Stomach smooth muscle (tissue), 2 donors: ENCODE results near the gene PURA.
A peak's percentile ranks its signal among the peaks of the same experiment; 100 is the strongest.

Source experiments
- H3K27ac ChIP-seq: one replicate; pipeline ENCODE4 v1.7.0; 2013; ENCODE audit warnings: mild to moderate bottlenecking, low read length, inconsistent platforms
- H3K27me3 ChIP-seq, 2 donors: one replicate each; pipeline ENCODE4 v1.7.0; 2013; ENCODE audit warnings: low read length in 2 of 2; ENCODE audit not compliant: insufficient read depth in 2 of 2, control insufficient read depth in 1 of 2
- H3K36me3 ChIP-seq, 2 donors: one replicate each; pipeline ENCODE4 v1.7.0; 2013; ENCODE audit warnings: low read length in 2 of 2; ENCODE audit not compliant: control insufficient read depth in 2 of 2, insufficient read depth in 2 of 2
- H3K4me1 ChIP-seq: one replicate; pipeline ENCODE4 v1.7.0; 2013; ENCODE audit warnings: low read length; ENCODE audit not compliant: control insufficient read depth, insufficient read depth
- H3K4me3 ChIP-seq, 2 donors: one replicate each; pipeline ENCODE4 v1.7.0; 2013; ENCODE audit warnings: low read length in 2 of 2
- H3K9ac ChIP-seq, 2 donors: one replicate each; pipeline ENCODE4 v1.7.0; 2013; ENCODE audit warnings: low read length in 2 of 2, mild to moderate bottlenecking in 1 of 2
- H3K9me3 ChIP-seq, 2 donors: one replicate each; pipeline ENCODE4 v1.7.0; 2013; ENCODE audit warnings: low read length in 2 of 2; ENCODE audit not compliant: control insufficient read depth in 2 of 2
- donor health status: healthy.
- donor health status: Pancreatic carcinoma.

Gene PURA

DNA sequence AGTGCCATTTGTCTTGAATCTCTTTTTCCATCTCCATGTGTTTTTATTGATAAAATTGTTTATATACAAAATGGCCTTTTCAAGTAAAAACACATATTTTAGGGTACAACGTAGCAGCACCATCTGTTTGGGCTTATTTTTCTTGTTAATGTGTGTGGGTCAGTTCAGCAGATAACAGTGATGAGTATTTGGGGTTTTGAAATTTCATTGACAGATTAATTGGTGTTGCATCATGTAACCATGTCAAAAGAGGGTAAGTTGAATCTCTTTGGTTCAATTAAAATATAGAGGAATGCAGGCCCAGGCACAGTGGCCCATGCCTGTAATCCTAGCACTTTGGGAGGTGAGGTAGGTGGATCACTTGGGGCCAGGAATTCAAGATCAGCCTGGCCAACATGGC is 20.0 kb upstream of the PURA start:
- Histone ChIP-seq H3K4me1 (no peaks in the 10 kb centered on the region), H3K27ac (no peak overlapping the region), H3K36me3 (no peaks in the 10 kb centered on the region), H3K4me3 (no peak overlapping the region), H3K9me3 (peaks cover 7 to 8% of the 10 kb centered on the region in 2 donors), H3K9ac (no peak overlapping the region), H3K27me3 (no peaks in the 10 kb centered on the region)

DNA sequence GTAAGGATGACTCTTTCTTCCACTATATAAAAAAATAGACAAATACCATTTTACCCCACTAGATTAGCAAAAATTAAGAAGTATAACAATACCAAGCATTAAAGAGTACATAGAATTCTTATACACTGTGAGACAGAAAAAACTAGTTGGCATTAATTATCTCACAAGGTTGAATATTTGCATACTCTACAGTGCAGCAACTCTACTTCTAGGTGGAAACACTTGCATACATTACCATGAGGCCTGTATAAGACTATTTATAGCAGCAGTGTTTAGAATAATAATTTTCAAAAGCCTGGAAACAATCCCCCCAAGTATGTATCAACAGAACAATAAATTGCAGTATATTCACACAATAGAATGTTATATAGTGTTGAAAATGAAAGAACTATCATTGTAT is 19.0 kb upstream of the PURA start:
- H3K27me3 ChIP-seq, result no peaks in the 10 kb centered on the region

DNA sequence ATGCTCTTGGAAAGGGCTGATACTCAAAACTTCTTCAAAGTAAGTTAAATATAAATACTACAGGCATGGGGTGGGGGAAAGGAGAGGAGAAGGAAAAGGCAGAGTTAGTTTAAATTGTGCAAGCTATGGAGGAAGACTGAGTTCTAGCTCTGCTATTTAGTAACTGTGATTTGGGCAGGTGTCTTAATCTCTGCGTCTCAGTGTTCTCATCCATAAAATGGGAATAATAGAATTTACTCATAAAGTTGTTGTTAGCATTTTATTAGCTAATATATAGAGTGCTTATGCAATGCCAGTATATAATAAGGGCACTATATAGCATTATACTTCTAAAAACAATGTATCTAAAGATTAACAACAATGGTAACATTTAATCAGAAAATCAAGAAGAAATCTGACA is 12.7 kb upstream of the PURA start:
- no peak overlapping the region for H3K4me3 ChIP-seq
- no peak overlapping the region for H3K9ac ChIP-seq
- H3K27ac ChIP-seq, result no peak overlapping the region
- H3K36me3 ChIP-seq, result no peaks in the 10 kb centered on the region
- H3K27me3 ChIP-seq, result no peaks in the 10 kb centered on the region
- no peaks in the 10 kb centered on the region for H3K4me1 ChIP-seq
- no peaks in the 10 kb centered on the region for H3K9me3 ChIP-seq

More for the DNA sequence above, 19.0 kb upstream of the PURA start:
- peaks cover 2 to 6% of the 10 kb centered on the region in 2 donors for H3K9me3 ChIP-seq
- H3K27ac ChIP-seq, result no peak overlapping the region
- no peaks in the 10 kb centered on the region for H3K36me3 ChIP-seq
- H3K4me1 ChIP-seq, result no peaks in the 10 kb centered on the region
- no peak overlapping the region for H3K9ac ChIP-seq
- H3K4me3 ChIP-seq, result no peak overlapping the region

DNA sequence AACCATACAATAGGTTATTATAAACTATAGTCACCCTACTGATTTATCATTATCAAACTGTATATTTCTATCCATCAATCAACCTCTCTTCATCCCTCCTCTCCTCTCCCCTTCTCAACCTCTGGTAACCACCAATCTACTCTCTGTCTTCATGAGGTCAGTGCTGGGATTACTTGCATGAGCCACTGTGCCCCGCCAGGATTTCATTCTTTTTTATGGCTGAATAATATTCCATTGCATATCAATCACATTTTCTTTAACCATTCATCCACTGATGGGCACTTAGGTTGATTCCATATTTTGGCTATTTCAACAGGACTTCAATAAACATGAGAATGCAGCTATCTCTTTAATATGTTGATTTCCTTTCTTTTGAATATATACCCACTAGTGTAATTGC is 10.8 kb upstream of the PURA start:
- Histone ChIP-seq H3K27me3 (no peaks in the 10 kb centered on the region), H3K27ac (no peak overlapping the region), H3K9me3 (no peaks in the 10 kb centered on the region), H3K36me3 (no peaks in the 10 kb centered on the region), H3K9ac (no peak overlapping the region), H3K4me1 (peaks cover 7% of the 10 kb centered on the region), H3K4me3 (no peak overlapping the region)

DNA sequence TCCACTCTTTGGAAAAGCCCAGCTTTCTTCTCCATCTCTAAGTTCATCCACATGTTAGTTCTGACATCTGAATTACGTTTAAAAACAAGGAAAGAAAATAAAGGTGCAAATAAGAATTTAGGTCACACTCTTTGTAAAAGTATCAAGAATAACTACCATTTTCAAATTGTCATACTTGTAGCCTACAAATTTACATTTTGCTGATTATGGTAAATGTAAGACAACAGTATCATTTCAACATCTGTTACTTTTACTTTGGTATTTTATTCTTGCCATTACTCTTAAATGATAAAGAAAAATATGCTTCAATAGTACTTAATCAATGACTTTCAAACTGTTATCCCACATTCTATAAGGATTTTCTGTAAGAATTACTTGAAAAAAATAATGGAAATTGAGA is 9.8 kb upstream of the PURA start:
- Histone ChIP-seq H3K4me3 (no peak overlapping the region), H3K9ac (no peak overlapping the region), H3K27me3 (no peaks in the 10 kb centered on the region), H3K9me3 (no peaks in the 10 kb centered on the region), H3K27ac (no peak overlapping the region), H3K36me3 (no peaks in the 10 kb centered on the region), H3K4me1 (peaks cover 13% of the 10 kb centered on the region)

DNA sequence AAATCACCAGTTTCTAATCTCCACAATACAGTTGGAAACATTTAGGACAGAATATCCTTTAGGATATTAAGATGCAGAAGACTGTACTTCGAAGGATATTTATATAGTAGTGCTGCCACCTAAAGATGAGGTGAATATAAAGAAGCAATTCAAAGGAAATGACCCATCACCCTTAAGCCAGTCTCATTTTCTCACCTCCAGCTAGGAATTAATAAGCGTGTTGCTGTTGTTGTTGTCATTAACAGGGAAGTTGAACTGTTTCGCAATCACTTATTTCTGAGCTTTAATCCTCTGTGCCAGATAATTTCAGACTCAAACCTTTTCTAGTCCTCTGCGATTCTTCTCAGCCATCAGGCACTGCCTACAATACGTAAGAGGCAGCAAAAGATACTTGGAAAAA is 7.8 kb upstream of the PURA start:
- no peaks in the 10 kb centered on the region for H3K36me3 ChIP-seq
- no peak overlapping the region for H3K9ac ChIP-seq
- peaks cover 15% of the 10 kb centered on the region for H3K4me1 ChIP-seq
- H3K4me3 ChIP-seq, result no peak overlapping the region
- peak overlapping the region; percentile 98 for H3K27ac ChIP-seq
- H3K9me3 ChIP-seq, result no peaks in the 10 kb centered on the region
- no peaks in the 10 kb centered on the region for H3K27me3 ChIP-seq

DNA sequence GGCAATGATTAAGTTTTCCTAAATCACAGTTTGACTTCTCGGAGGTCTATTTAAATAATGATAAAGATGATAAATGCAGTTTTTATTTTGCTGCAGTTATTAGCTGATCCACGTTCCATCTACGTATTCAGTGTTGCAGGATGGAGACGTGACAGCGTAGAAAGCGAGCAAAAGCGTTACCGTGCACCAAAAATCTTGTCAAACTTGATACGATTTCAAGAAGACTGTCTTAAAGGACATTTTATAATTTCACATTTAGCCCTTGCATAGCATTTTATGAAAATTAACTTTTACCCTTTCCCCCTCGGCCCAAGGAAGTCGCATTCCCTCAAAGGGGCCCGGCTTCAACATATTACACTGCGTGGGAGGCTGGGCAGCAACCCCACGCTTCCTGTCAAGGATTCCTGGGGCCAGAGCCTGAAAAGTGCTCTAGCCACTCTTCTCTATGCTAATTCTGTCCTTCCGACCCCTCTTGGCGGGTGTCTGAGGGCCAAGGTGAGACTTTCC is 7.1 kb upstream of the PURA start:
- H3K36me3 ChIP-seq, result no peaks in the 10 kb centered on the region
- H3K4me1 ChIP-seq, result peaks cover 15% of the 10 kb centered on the region
- peak overlapping the region; percentile 85 to 87 for H3K4me3 ChIP-seq
- H3K27me3 ChIP-seq, result no peaks in the 10 kb centered on the region
- peak overlapping the region; percentile 96 to 97 for H3K9ac ChIP-seq
- no peaks in the 10 kb centered on the region for H3K9me3 ChIP-seq
- H3K27ac ChIP-seq, result peak overlapping the region; percentile 98

DNA sequence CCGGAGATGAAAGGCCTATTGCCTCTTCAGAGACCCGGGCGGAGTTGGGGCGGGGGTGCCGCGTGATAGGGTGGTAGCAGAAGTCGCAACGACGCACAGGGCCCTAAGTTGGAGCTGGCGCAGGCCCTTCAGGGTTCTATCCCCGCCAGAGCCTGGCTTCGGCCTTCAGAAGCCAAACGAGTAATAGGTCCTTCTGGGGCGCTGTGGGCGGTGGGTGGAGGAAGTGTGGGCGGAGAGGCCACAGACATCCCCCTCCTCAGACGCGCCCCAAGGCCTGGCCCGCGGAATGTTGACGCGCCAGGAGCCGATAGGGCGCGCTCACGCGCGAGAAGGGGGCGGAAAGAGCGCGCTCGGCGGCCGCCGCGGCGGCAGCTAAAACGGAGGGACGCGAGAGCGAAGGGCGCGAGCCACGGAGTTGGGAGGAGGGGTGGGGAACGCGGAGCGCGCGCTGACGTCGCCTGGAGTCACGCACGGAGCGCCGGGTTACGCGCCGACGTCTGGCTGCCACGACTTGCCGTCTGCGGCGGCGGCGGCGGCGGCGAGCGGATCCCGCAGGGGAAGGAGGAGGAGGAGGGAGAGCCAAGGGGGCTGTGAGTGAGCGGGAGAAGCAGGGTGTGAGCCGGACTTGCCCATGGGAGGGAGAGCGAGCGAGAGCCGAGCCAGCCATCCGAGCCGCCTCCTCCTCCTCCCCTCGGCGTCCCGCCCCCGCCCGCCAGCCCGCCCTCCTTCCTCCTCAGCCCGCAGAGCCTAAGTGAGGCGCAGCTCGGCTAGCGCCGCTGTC is 6.4 kb upstream of the PURA start:
- Histone ChIP-seq H3K4me3 (peak overlapping the region; percentile 85 to 87), H3K9me3 (no peaks in the 10 kb centered on the region), H3K27me3 (no peaks in the 10 kb centered on the region), H3K36me3 (no peaks in the 10 kb centered on the region), H3K4me1 (peaks cover 20% of the 10 kb centered on the region), H3K9ac (peak overlapping the region; percentile 96 to 97), H3K27ac (peak overlapping the region; percentile 98)

DNA sequence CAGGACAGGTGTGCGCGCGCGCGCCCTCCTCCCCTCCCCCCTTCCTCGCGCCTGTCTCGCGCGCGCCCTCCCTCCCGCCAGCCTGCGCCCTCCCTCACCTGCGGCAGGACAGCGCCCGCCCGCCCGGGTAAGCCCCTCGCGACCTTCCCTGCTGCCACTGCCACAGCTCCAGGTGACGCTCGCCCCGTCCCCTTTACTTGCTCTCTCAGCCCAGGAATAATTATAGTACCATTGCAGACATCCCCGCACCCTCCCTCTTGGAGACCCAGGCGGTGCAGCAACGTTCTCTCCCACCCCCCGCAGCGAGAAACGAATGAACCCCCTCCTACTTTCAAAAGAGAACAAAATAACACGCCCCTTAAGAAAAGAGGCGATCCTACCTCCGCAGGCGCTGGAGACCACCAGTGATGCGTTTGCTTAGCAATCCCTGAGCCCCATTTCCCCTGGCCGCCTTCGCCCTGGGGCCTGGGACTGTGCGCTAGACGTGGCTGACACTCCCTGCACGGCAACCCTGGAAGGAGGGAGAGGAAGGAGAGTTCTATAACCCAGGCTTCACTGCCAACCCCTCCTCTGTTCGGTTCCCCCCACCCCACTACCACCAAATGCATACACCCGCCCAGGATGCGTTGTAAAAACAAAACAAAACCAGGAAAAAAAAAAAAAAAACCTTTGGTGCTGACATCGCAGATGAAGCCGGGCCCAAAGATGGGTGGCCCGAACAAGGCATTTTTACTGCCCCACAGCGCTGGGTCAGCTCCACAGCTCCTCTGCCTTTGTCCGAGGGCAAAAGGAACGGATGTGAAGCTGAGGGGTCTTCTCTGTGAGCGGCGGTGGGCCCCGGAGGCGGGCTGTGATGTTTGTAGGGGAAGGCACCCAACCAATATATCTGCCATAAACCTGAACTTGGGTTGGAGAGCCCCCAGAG is 5.6 kb upstream of the PURA start:
- Histone ChIP-seq H3K4me1 (peaks cover 27% of the 10 kb centered on the region), H3K27me3 (no peaks in the 10 kb centered on the region), H3K4me3 (peak overlapping the region; percentile 85 to 87), H3K9me3 (no peaks in the 10 kb centered on the region), H3K9ac (peak overlapping the region; percentile 75 to 96), H3K27ac (peak overlapping the region; percentile 98), H3K36me3 (no peaks in the 10 kb centered on the region)

DNA sequence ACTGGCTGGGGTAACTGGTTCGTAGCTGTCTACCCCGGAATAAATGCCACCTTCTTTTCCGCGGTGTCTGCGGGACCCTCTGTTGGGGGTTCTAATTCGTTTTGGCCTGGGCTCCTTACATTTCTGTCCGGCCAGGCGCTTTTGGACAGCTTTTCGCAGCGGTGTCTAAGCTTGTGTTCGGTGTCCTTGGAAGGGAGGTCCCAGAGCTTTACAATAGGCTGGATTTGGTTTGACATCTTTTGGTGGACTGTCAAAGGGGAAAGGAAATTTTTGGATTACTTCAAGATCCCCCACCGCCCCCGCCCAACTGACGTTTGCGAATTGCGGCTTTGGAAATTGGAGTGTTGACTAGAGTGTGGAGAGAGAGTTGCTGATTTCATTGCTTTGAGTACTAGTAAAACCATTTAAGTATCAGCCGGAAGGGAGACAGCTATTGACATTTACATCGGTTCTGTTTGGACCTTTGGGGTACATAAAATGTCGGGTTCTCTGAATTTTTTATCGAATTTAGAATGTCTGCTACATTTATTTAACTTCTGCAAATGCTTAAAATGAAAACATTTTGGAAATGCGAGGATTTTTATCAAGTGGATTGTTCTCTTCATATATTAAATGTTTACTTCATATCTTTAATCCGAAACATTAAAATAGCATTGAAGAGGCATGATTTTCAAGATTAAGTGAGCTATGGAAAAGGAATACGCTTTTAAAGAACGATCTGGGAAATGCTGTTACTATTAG is 4.7 kb upstream of the PURA start:
- Histone ChIP-seq H3K27me3 (no peaks in the 10 kb centered on the region), H3K36me3 (no peaks in the 10 kb centered on the region), H3K27ac (peak overlapping the region; percentile 98), H3K9me3 (no peaks in the 10 kb centered on the region), H3K4me1 (peaks cover 29% of the 10 kb centered on the region), H3K9ac (peak overlapping the region; percentile 75 to 96), H3K4me3 (peak overlapping the region; percentile 85 to 87)
